NCI-H1417 treated with DMSO at 0.1 percent for 48 hours (cell line): ENCODE data around the gene SMG6.
A peak's percentile ranks its signal among the peaks of the same experiment; 100 is the strongest.

Experiments used
- DNase-seq: peaks from one replicate; lab custom pipeline; 2025; lab: John Stamatoyannopoulos, UW

Gene SMG6

DNA sequence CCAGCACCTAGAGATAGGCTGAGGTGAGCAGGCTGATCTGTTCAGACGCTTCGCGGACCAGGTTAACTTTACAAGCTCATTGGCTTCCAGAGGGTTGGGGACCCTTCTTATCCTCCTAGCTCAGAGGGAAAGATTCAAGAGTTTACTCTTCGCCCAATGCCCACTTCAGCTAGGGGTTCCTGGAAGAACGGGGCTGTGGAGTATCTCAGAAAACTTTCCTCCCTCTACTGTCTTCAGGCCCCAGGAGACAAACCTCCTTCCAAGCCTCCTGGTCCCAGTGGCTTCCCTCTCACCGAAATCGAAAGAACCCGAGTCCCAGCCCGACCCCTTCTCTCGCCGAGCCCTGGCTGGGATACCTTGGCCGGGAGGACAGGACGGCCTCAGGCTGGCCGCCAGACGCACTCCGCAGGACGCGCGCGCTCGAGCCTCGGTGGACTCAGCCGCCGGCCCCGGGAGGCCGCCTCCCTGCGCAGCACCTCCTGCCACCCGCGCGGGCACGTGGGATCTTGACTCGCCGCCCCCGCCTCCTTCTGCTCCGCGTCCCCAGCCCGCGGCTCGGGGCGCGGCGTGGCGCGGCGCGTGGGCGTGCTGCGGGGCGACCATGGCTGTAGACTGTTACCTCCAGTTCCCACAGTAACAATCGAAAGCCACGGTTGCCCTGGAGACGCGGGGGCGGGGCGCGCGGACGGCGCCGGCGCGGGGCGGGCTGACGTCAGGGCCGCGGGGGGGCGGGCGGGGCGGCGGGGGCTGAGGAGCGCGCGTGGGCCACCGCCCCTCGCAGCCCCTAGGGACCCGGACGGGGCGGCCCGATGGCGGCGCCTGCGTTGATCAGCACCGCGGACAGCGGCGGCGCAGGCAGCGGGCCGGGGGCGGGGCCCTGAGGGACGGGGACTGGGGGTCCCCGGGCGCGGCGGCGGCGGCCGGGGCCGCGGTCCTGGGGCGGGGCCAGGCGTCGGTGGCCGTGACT, 254.0 kb downstream of the SMG6 start:
- DNase-seq = no peak

- no peak for DNase-seq
These were observed 254.8 kb downstream of the SMG6 start for GRCh38 chr17:2048805-2049204.

DNA sequence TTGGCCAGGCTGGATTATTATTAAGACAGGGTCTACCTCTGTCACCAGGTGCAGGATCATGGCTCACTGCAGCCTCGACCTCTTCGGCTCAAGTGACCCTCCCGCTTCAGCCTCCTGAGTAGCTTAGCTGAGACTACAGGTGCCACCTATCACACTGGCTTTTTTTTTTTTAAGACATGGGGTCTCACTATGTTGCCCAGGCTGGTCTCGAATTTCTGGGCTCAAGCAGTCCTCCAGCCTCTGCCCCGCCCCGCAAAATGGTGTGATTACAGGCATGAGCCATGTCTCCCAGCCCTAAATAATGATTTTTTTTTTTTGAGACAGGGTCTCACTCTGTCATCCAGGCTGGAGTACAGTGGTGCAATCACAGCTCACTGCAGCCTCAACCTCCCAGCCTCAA, 256.0 kb downstream of the SMG6 start:
- DNase-seq = no peak

GRCh38 chr17:2044263-2044894, 259.2 kb downstream of the SMG6 start:
- DNase-seq = no peak

DNA sequence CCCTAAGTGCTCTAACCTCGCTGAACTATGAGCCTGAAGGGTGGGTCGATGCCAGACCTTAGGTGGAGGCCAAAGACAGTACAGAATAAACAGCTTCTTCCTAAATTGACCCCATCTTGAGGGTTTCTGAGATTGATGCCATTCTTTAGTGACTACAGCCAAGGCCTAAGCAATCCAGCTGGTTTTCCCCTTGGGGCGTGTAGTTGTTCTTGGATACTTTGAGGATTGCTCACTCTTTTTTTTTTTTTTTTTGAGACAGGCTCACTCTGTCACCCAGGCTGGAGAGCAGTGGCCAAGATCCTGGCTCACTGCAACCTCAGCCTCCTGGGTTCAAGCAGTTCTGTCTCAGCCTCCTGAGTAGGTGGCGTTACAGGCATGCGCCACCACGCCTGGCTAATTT, 259.8 kb downstream of the SMG6 start:
- DNase-seq = no peak

DNA sequence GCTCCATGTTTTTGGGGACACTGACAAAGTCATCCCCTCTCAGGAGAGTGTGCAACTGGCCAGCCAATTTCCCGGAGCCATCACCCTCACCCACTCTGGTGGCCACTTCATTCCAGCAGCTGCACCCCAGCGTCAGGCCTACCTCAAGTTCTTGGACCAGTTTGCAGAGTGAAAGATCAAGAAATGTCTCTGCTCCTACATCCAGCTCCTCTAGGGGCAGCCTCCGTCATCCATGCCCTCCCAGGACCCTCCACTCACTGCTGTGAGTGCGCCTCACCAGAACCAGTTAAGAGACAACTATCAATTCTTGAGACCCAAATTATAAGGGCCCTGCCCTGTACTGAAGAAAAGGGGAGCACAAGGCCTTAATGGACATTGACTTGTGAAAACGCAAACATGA, 260.7 kb downstream of the SMG6 start:
- DNase-seq = no peak

DNA sequence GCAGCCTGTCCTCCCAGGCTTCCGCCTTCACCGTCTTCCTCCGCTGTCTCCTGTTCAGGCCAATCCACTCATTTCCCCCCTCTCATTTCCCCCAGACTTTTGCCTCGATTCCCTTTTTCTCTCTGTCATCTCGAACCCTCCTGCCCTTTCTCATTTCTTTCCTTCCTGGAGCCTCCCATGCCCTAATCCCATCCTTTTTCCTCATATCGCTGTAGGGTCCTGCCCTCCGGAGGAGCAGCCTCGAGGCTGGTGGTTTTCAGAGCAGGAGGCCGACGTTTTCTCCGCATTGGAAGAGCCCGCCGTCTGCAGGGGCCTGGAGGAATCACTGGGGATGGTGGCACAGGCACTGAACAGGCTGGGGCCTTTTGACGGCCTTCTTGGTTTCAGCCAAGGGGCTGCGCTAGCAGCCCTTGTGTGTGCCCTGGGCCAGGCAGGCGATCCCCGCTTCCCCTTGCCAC, 261.2 kb downstream of the SMG6 start:
- DNase-seq = no peak

- DNase-seq = peak; percentile 58
These were observed 261.8 kb downstream of the SMG6 start, which contains the start of gene OVCA2 for GRCh38 chr17:2041561-2042389. TSS of gene OVCA2 (plus strand) at chr17:2042022. CDS start at chr17:2042048, 26 bp downstream.

GRCh38 chr17:2040942-2041560, 262.5 kb downstream of the SMG6 start:
- DNase-seq = no peak

DNA sequence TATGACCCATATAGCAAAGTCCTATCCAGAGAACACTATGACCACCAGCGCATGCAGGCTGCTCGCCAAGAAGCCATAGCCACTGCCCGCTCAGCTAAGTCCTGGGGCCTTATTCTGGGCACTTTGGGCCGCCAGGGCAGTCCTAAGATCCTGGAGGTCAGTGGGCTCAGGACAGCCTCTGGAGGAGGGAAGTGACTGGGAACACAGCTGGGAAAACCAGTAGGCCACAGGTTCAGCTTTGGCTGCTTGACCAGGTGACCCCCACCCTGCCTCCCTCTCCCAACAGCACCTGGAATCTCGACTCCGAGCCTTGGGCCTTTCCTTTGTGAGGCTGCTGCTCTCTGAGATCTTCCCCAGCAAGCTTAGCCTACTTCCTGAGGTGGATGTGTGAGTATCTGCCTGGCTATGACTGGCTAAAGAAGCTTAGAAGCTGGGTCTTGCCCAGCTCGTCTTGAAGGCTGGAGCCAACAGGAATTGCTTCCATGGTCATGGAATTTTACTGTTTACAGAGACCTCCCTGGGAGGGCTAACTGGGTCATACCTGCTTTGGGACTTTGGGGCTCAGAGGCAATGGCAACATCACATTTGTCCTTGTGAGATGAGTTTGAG, 263.3 kb downstream of the SMG6 start:
- DNase-seq = no peak

- DNase-seq = no peak
These were observed 266.4 kb downstream of the SMG6 start for GRCh38 chr17:2037155-2037554.

- DNase-seq = no peak
These were observed 267.8 kb downstream of the SMG6 start for GRCh38 chr17:2035541-2036488.

DNA sequence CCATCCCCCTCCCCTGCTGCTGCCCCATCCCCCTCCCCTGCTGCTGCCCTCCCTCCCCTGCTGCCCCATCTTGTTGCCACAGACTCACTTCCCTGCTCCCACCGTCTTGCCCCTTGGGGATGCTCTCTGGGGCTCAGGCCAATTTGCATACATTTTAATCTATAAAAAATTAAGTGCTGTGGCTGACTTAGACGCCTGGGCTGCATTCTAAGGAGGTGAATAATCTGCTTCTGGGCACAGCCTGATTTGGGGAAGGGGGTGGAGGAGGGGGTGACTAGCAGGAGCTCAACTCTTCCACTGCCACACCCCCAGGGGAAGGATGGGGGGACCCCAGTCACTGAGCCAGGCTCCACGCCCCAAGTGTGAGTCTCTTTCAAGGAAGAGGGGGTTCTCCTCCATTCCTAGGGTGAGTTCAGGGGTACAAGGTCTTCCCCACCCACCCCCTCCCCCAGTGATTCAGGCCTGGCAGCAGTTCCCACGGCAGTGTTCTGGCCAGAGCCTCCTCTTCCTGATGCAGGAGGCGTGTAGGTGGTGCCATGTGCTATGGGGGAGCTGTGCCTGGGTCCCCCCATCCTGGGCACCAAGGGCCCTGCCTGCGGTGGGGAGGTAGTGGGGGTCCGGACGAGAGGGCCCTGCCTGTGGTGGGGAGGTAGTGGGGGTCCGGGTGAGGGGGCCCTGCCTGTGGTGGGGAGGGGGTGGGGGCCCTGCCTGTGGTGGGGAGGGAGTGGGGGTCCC, 268.6 kb downstream of the SMG6 start:
- DNase-seq = no peak

- DNase-seq = no peak
These were observed 269.4 kb downstream of the SMG6 start for GRCh38 chr17:2034157-2034556.

- DNase-seq = no peak
These were observed 270.4 kb downstream of the SMG6 start for GRCh38 chr17:2033153-2033552.

DNA sequence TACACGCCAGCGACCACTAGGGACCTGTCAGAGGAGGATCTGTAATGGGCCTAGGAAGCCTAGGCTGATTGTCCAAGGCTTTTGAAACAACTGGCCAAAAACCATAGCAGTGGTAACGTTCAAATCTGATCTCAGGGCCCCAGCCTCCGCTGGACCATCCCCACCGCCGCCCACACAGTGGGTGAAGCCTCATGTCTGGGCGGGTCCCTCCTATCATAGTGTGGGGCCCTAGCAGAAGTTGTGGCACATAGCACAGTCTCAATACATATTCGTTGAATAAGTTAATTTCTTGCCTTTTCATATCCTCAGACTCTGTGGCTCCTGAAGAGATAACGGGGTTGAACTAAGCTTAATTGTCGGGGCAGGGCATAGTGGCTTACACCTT, 272.8 kb downstream of the SMG6 start:
- no peak for DNase-seq

- DNase-seq = peak; percentile 32
These were observed 273.4 kb downstream of the SMG6 start, which contains the start of gene DPH1 for GRCh38 chr17:2029911-2030778. TSS of gene DPH1 (plus strand) at chr17:2030153. CDS start at chr17:2030170, 17 bp downstream.

GRCh38 chr17:2028737-2029136, 274.8 kb downstream of the SMG6 start:
- no peak for DNase-seq
